Stimulated activated CD4-positive, alpha-beta T cell treated with anti-CD3 and anti-CD28 coated beads, Interleukin-1b, Interleukin-23, amount 100 ng/mL, for 24 hours (primary cell): ENCODE results near the gene NUDT14.

Source experiments
- DNase-seq, 4 experiments: peaks; one replicate each; pipeline ENCODE4 v3.0.0-alpha.2; 2020; ENCODE audit warnings: low read depth in 4 of 4, low spot score in 1 of 4

NUDT14 gene

GRCh38 chr14:105180592-105181548, at the start of gene NUDT14:
Gene NUDT14 (minus strand): TSS chr14:105181312. CDS start chr14:105181209, 103 bp downstream.
- peak; percentile 59 to 80 (median 74) for DNase-seq

- no peak for DNase-seq
Measured at GRCh38 chr14:105229099-105229655, 48.1 kb upstream of the NUDT14 start.

- DNase-seq = no peak
Measured at GRCh38 chr14:105228562-105228961, 47.5 kb upstream of the NUDT14 start.

- no peak for DNase-seq
Measured at GRCh38 chr14:105227346-105227745, 46.2 kb upstream of the NUDT14 start.

- DNase-seq = no peak
Measured at GRCh38 chr14:105226198-105226597, 45.1 kb upstream of the NUDT14 start.

- no peak for DNase-seq
Measured at GRCh38 chr14:105224845-105225570, 43.9 kb upstream of the NUDT14 start.

- no peak for DNase-seq
Measured at GRCh38 chr14:105223770-105224544, 42.8 kb upstream of the NUDT14 start.

GRCh38 chr14:105223260-105223659, 42.1 kb upstream of the NUDT14 start:
- DNase-seq = no peak

- no peak for DNase-seq
Measured at GRCh38 chr14:105221598-105222178, 40.6 kb upstream of the NUDT14 start.

GRCh38 chr14:105220699-105221597, 39.8 kb upstream of the NUDT14 start:
- DNase-seq = no peak

- no peak for DNase-seq
Measured at GRCh38 chr14:105219753-105220152, 38.6 kb upstream of the NUDT14 start.

- DNase-seq = no peak
Measured at GRCh38 chr14:105219043-105219612, 38.0 kb upstream of the NUDT14 start.

- DNase-seq = no peak
Measured at GRCh38 chr14:105218611-105219010, 37.5 kb upstream of the NUDT14 start.

GRCh38 chr14:105217774-105218173, 36.7 kb upstream of the NUDT14 start:
- DNase-seq = no peak

- no peak for DNase-seq
Measured at GRCh38 chr14:105216490-105217247, 35.6 kb upstream of the NUDT14 start.

- DNase-seq = no peak
Measured at GRCh38 chr14:105215602-105216001, 34.5 kb upstream of the NUDT14 start.

- DNase-seq = no peak
Measured at GRCh38 chr14:105214324-105214915, 33.3 kb upstream of the NUDT14 start.

GRCh38 chr14:105213361-105213760, 32.2 kb upstream of the NUDT14 start:
- no peak for DNase-seq
